NCI-H187 treated with DMSO at 0.1 percent for 48 hours (cell line): Measurements from ENCODE around the gene TCL1A.

Experiments
- DNase-seq: peaks from one replicate; lab custom pipeline; 2025; lab: John Stamatoyannopoulos, UW

TCL1A gene

GRCh38 chr14:95705518-95705917, 8.4 kb downstream of the TCL1A start:
- DNase-seq: no peak

- no peak for DNase-seq
Measured at GRCh38 chr14:95703805-95704204, 10.1 kb downstream of the TCL1A start.

- no peak for DNase-seq
Measured at GRCh38 chr14:95703341-95703740, 10.6 kb downstream of the TCL1A start.

- no peak for DNase-seq
Measured at GRCh38 chr14:95701846-95702221, 12.1 kb downstream of the TCL1A start.

GRCh38 chr14:95700221-95700976, 13.5 kb downstream of the TCL1A start:
- no peak for DNase-seq

- DNase-seq: no peak
Measured at GRCh38 chr14:95699412-95699811, 14.5 kb downstream of the TCL1A start.

GRCh38 chr14:95698287-95698686, 15.6 kb downstream of the TCL1A start:
- no peak for DNase-seq

GRCh38 chr14:95697764-95698163, 16.2 kb downstream of the TCL1A start:
- no peak for DNase-seq

GRCh38 chr14:95696741-95697140, 17.2 kb downstream of the TCL1A start:
- DNase-seq: no peak

- no peak for DNase-seq
Measured at GRCh38 chr14:95695913-95696312, 18.0 kb downstream of the TCL1A start.

GRCh38 chr14:95695051-95695450, 18.9 kb downstream of the TCL1A start:
- DNase-seq: no peak

- no peak for DNase-seq
Measured at GRCh38 chr14:95692109-95692508, 21.8 kb downstream of the TCL1A start.

- no peak for DNase-seq
Measured at GRCh38 chr14:95691591-95691990, 22.3 kb downstream of the TCL1A start.

- no peak for DNase-seq
Measured at GRCh38 chr14:95690815-95691214, 23.1 kb downstream of the TCL1A start.

- DNase-seq: no peak
Measured at GRCh38 chr14:95689441-95689840, 24.5 kb downstream of the TCL1A start.

GRCh38 chr14:95686935-95687334, 27.0 kb downstream of the TCL1A start:
- DNase-seq: no peak

GRCh38 chr14:95685978-95686922, 27.7 kb downstream of the TCL1A start, which contains the start of gene TCL1B:
TSS of gene TCL1B (plus strand) at chr14:95686426. CDS start at chr14:95686468, 42 bp downstream.
- no peak for DNase-seq

- DNase-seq: no peak
Measured at GRCh38 chr14:95683793-95684192, 30.1 kb downstream of the TCL1A start.

GRCh38 chr14:95681153-95681552, 32.8 kb downstream of the TCL1A start:
- DNase-seq: no peak

GRCh38 chr14:95679998-95680735, 33.8 kb downstream of the TCL1A start:
- no peak for DNase-seq

GRCh38 chr14:95679148-95679815, 34.6 kb downstream of the TCL1A start:
- peak; percentile 43 for DNase-seq
